Measurements from ENCODE around the gene CIZ1. TPM values are rescaled to one million over a fixed set of nuclear protein-coding genes. Genes with fewer than 3 reads are reported as not detected.
A peak's percentile ranks its signal among the peaks of the same experiment; 100 is the strongest.

CIZ1 gene
- total and polyA plus RNA-seq, 9 of the 15 experiments (the other 6 are each of a cell fraction or from before 2014, with no cell fraction given) = 6.6 to 329 (median 87.8) TPM

DNA sequence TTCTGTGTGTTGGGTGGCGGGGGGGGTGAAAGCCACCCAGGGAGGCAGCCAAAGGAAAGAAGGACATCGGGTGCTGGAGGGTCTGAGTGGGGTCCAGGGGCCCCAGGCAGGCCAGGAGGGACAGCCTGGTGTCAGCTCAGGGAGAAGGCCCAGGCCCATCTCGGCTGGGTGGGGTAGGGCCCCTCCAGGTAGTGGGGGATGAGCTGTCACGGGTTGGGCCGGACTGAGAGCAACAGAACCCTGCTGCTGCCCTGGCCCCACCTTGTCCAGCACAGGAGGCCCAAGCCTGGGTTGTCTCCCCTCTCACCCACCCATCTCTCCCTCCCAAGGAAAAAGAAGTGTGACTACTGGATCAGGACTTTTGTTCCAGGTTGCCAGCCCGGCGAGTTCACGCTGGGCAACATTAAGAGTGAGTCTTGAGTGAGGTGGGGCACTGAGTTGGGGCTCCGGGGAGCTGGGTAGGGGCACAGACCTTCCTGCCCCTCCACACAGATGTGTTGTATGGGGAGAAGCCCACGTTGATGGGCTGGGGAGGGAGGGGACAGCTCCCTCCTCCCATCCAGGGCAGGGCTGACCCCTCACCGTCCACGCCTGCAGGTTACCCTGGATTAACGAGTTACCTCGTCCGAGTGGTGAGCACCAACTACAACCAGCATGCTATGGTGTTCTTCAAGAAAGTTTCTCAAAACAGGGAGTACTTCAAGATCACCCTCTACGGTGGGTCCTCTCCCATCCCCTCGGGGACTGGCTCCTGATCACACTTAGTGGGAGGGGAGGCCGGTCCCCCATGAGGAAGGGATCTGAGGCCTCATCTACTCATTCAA is 39.9 kb downstream of the CIZ1 start:
- WGBS (ENCODE audit: insufficient coverage, low coverage, missing lambda C conversion rate) = 75% methylated on average over 17 of the region's 18 CpGs
- H3K79me2 ChIP-seq (ENCODE audit: control insufficient read depth, insufficient read depth, low read length) = no peaks in the 10 kb centered on the region
- H3K4me2 ChIP-seq (ENCODE audit: insufficient read depth, low read length) = no peak overlapping the region
- H4K20me1 ChIP-seq (replicated peaks; ENCODE audit: control insufficient read depth, insufficient read depth, low read length) = no peaks in the 10 kb centered on the region
- no peak for FAIRE-seq
- ChIA-PET POLR2A (interaction anchor here (0.5 to 3.6 kb wide), 7 partner anchors 10 to 207 kb away, joined by 3 to 37 read pairs (median 3); partner anchors contain the start of gene BBLN), CTCF (ENCODE audit: low intra/inter-chr PET ratio) (no interaction called here)
- H3K36me3 ChIP-seq (ENCODE audit: control insufficient read depth, insufficient read depth, low read length) = no peaks in the 10 kb centered on the region
- peaks cover 17 to 64% of the 10 kb centered on the region in 2 experiments for H3K4me1 ChIP-seq (replicated peaks in 1 of 2; ENCODE audit: control insufficient read depth in 2 of 2, insufficient read depth in 2 of 2, low read length in 2 of 2)
- peak in 3 of 4 experiments; percentile 17 to 30 (median 19) for DNase-seq (ENCODE audit: extremely low read depth in 1 of 4, low spot score in 3 of 4)
- H3K27ac ChIP-seq (ENCODE audit: extremely low read depth, low read depth, low read length) = no peak overlapping the region
- H3K4me3 ChIP-seq = no peak overlapping the region
- BruUV-seq (replicated peaks) = no TSS peak
- peak overlapping the region in 1 of 2 experiments; percentile 82; a peak in 2 of 4 replicates for H3K9ac ChIP-seq (ENCODE audit: insufficient read depth in 1 of 2, low read depth in 2 of 2, low read length in 2 of 2)
- no peak for ATAC-seq
- intact Hi-C loops (cut with micrococcal nuclease) (no loop called here), in situ Hi-C loops (cut with MboI) (no loop called here)
- TF ChIP-seq FIP1L1 (IDR thresholded peaks at IDR 0.05; ENCODE audit: low read depth, low read length, poor library complexity, severe bottlenecking) (peak; percentile 1), POLR2H (tag; IDR thresholded peaks at IDR 0.05; ENCODE audit: low read depth) (no peak), ZBTB7A (IDR thresholded peaks at IDR 0.05; ENCODE audit: borderline replicate concordance, control insufficient read depth, low read depth, low read length) (peak; percentile 41; the same call in 1 of the 2 replicates)
- peaks cover 8% of the 10 kb centered on the region for H3K9me1 ChIP-seq (ENCODE audit: control insufficient read depth, insufficient read depth, low read length)
- H3K27me3 ChIP-seq (ENCODE audit: control insufficient read depth in 2 of 2, insufficient read depth in 2 of 2, low read length in 2 of 2) = no peaks in the 10 kb centered on the region
- 0 out of 2 replicates have a peak overlapping the region, but pooled peaks have one; percentile 1 for H2AFZ ChIP-seq (ENCODE audit: low read depth, low read length)
- H3K9me3 ChIP-seq (replicated peaks; ENCODE audit: control insufficient read depth, insufficient read depth, low read depth, low read length) = no peaks in the 10 kb centered on the region

All from K562 (cell line).